ENCODE measurements around the gene STX16.

DNA sequence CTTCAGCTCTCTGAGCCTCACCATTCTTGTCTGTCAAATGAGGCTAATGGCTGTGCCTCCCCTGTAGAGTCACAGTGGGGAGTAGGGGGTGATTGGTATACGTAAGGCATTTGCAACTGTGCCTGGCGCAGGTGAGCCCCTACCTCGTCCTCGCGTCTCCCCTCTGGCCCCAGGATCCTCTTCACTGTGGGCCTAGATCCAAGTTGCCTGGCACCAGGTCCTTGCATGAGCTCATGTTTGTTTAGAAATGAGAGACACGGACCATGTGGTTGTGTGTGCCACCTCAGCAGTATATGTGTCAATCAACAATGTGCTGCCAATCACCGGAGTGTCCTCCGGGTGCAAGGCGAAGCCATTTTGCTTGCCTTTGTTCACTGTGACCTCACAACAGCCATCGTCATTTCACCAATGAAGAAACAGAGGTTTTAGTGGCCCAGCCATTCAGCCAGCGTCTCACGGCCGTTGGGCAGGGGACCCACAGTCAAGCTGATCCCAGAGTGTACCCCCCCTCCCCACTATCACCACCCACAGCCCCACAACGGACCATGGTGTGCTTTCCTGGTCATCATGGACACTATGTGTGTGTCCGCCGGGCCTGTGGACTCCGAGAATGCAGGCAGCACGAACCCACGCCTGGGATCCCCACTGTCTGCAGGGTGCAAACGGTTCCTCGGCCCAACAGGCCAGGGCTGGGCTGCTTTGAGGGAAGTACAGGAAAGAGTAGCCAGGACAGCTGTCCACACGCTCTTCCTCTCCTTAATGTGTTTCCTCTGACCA is 35.9 kb upstream of the STX16 start:
- TF ChIP-seq CTCF (IDR thresholded peaks at IDR 0.05 in 4 of 5, conservative IDR thresholded peaks at IDR 0.05 in 1 of 5) (no peak), POLR2A (IDR thresholded peaks at IDR 0.05) (no peak)
